ENCODE measurements around the gene CDC14B.

Gene CDC14B

GRCh38 chr9:96483733-96484390 is 135.8 kb downstream of the CDC14B start:
- no peak for DNase-seq (ENCODE audit: low read depth)

- no peak for DNase-seq (ENCODE audit: low read depth)
Measured at GRCh38 chr9:96483197-96483596, 136.4 kb downstream of the CDC14B start.

- no peak for DNase-seq (ENCODE audit: low read depth)
Measured at GRCh38 chr9:96482476-96482875, 137.2 kb downstream of the CDC14B start.

DNA sequence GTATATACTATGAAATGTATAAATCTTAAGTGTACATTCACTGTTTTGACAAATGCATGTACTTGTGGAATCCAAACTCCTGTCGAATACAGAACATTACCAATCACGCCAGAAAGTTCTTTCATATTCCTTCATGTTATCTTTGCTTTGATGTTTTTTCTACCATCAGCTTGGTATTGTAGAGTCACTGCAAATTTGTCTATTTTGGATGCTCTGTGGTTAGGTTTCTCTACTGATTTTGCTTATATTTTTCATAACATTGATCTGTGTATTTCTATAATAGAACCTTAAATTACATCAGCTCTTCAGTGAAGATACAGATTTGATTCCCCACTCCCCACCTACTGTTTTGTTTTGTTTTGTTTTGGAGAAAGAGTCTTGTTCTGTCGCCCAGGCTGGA is 138.9 kb downstream of the CDC14B start:
- DNase-seq (ENCODE audit: low read depth) = no peak

DNA sequence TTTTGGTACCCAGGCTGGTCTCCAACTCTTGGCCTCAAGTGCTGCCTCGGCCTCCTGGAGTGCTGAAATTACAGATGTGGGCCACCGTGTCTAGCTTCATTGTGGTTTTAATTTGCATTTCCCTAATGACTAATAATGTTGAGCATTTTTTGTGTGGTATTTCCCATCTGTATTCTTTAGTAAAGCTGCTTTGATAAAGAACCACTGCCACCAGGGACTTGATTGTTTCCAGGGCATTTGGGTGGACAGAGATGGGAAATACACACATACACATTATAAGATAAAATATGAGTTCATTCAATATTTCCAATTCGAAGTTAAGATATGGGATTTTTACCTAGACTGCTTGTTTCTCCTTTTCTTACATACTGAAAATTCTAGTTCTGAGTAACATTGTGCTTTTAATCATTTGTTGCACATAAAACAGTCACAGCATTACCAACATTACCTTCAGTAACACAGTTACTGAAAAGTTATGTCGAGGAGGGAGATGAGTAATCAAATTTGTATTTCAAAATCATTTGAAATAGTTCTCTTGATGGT is 140.7 kb downstream of the CDC14B start:
- no peak for DNase-seq (ENCODE audit: low read depth)

GRCh38 chr9:96476591-96476990 is 143.1 kb downstream of the CDC14B start:
- DNase-seq (ENCODE audit: low read depth) = no peak

GRCh38 chr9:96476013-96476412 is 143.6 kb downstream of the CDC14B start:
- DNase-seq (ENCODE audit: low read depth) = no peak

GRCh38 chr9:96467784-96468183 is 151.9 kb downstream of the CDC14B start:
- no peak for DNase-seq (ENCODE audit: low read depth)

DNA sequence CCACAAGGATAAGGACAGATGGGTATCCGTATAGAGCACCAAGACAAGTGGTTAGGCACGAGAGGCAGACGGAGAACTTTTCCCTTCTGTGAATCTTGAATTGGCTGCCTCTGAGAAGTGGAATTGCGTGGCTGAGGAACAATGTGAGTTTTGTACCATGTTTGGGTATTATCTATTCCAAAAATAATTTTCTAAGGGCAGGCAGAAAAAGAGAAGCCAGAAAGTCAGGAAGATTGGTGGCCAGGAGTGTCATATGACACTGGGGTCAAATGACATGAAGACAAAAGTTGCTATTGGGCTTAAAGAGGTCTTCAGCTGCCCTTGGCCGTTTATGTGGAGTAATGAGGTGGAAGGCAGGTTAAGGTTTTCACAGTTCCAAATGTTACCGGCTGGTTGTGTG is 155.2 kb downstream of the CDC14B start:
- no peak for DNase-seq (ENCODE audit: low read depth)

DNA sequence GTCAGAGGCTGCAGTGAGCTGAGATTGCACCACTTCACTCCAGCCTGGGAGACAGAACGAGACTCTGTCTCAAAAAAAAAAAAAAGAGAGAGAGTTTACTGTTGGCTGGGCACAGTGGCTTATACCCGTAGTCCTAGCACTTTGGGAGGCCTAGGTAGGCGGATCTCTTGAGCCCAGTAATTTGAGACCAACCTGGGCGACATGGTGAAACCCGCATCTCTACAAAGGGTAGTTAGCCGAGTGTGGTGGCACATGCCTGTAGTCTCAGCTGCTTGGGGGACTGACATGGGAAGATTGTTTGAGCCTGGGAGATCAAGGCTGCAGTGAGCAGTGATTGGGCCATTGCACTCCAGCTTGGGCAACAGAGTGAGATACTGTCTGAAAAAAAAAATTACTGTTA is 157.1 kb downstream of the CDC14B start:
- no peak for DNase-seq (ENCODE audit: low read depth)

GRCh38 chr9:96461336-96461735 is 158.3 kb downstream of the CDC14B start:
- no peak for DNase-seq (ENCODE audit: low read depth)

DNA sequence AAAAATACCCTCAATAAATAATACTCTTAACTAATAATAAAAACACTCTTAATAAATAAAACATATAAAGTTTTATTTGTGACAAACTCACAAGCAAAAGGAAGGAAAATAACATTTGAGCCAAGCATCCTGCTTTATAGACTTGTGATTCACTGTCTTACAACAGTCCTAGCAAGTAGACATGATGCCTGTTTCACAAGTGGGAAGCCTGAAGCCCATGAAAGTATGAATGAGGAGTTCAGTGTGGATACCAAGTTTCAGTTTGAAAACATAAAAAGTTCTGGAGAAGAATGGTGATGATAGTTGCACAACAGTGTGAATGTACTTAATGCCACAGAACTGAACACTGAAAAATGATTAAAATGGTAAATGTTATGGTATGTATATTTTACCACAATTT is 158.8 kb downstream of the CDC14B start:
- DNase-seq (ENCODE audit: low read depth) = no peak

DNA sequence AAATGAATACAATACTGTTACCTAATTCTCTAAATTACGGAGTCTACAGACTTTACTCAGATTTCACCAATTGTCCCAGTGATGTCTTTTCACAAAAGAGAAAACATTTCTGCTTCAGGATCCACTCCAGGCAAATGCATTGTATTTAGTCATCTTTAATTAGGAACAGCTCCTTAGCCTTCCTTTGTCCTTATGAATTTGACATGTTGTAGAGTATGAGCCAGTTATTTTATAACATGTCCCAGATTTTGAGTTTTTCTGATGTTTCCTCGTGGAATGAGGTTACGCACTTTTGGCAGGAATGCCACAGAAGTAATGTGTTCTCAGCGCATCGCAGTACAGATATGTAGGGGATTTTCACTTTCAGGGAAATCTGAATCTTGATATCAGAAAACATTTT is 159.2 kb downstream of the CDC14B start:
- no peak for DNase-seq (ENCODE audit: low read depth)

DNA sequence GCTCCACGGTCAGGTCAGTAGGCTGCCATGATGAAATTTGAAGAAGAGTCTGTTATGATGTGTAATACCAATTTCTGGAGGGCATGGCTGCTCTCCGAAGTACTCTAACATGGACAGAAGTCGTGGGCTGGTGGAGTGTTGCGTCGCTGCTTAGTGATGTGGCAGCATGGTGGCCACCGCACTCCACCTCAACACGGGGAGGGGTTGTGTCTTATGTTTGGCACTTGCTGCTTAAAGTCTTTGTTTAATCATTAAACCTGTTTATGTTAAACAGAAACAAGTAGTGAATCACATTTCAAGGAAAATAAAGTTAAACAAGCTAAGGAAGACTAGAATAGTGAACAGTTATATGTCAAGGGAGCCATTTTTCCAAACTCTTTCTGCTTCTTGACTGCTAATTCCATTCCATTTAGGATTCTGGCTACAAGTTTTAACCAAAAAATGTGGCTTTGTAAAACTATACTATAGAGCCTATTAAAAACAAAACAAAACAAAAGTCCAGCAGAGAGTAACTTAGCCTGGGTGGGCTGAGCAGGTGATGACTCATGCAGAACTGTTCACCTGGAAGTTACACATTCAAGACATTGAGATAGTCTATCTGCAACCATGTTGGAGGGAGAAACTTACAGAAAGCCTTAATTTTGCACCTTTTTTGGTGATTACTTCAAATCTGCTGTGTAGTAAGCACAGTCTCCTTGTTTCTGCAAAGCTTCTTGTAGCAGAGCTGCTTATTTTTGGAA is 160.2 kb downstream of the CDC14B start:
- no peak for DNase-seq (ENCODE audit: low read depth)

- DNase-seq (ENCODE audit: low read depth) = no peak
Measured at GRCh38 chr9:96458226-96458625, 161.4 kb downstream of the CDC14B start.

GRCh38 chr9:96457266-96457665 is 162.4 kb downstream of the CDC14B start:
- no peak for DNase-seq (ENCODE audit: low read depth)

GRCh38 chr9:96453625-96454024 is 166.0 kb downstream of the CDC14B start:
- DNase-seq (ENCODE audit: low read depth) = no peak

DNA sequence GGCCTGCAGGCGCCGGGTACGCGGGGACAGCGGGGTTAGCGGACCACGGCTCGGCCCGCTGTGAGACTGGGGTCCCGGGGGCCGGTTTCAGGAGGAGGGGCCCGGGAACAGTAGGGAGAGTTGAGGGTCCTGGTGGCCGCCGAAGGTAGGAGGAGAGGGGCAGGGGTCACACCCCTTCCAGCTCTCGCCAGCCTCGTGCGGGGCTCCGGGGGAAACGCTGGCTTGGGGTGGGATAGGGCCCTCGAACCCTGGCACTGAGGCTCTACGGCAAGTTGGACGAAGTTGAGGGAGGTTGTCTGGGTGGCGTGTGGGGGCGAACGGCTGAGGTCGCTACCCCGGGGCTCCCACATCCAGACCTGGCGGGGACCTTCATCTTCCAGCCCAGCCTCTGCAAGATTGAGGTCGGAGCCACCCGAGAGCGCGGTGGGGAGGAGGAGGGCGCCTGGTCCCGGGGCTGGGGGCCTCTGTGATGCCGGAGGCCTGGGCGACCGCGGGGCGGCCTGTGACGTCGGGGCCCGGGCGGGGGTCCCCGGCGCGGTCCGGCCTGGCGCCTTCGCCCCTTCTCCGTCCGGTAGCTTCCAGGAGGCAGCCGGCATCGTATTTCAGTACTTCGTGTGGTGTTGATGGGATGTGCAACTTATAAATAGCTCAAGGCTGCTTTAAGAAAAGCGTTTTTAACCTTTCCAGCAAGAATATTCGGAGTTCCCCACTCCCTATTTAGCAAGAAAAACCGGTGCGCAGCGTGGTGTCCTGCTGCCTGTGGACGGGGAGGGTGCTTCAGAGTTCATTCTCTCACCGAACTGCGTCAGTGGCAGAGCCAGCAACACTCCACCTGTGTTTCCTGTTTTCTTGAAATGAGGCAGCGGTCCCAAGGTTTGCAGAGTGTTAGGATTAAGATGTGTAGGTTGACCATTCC is 168.8 kb downstream of the CDC14B start:
- no peak for DNase-seq (ENCODE audit: low read depth)

Data from non-pigmented ciliary epithelial cell (primary cell).